ENCODE measurements around the gene CNGA1.
"Not testable (repeated sequence)": the region's sequence is repeated elsewhere in the genome, so short reads cannot be mapped to it uniquely, and the experiment has no call there.

Gene CNGA1

GRCh38 chr4:47972721-47973120 is 43.8 kb downstream of the CNGA1 start:
- DNase-seq, result no peak

- DNase-seq, result peak in 1 of 51 donors; percentile 2
Observed at GRCh38 chr4:47972181-47972580, 44.3 kb downstream of the CNGA1 start.

- no peak for DNase-seq
Observed at GRCh38 chr4:47968847-47969246, 47.6 kb downstream of the CNGA1 start.

- DNase-seq, result no peak
Observed at GRCh38 chr4:47954677-47955076, 61.8 kb downstream of the CNGA1 start.

GRCh38 chr4:47954245-47954644 is 62.2 kb downstream of the CNGA1 start:
- no peak for DNase-seq

GRCh38 chr4:47945930-47946726 is 70.4 kb downstream of the CNGA1 start:
- DNase-seq, result no peak

- DNase-seq, result no peak
Observed at GRCh38 chr4:47942081-47942819, 74.2 kb downstream of the CNGA1 start.

GRCh38 chr4:47939456-47939855 is 77.0 kb downstream of the CNGA1 start:
- no peak for DNase-seq

GRCh38 chr4:47936336-47936735 is 80.1 kb downstream of the CNGA1 start:
- DNase-seq, result no peak

GRCh38 chr4:47933840-47934239 is 82.6 kb downstream of the CNGA1 start:
- peak in 1 of 51 donors; percentile 17 for DNase-seq

GRCh38 chr4:47930971-47931804 is 85.3 kb downstream of the CNGA1 start:
- DNase-seq, result no peak

GRCh38 chr4:47929682-47930201 is 86.7 kb downstream of the CNGA1 start:
- no peak for DNase-seq

- peak in 38 of 51 donors; percentile 0 to 54 (median 18) for DNase-seq
Observed at GRCh38 chr4:47926667-47927258, 89.7 kb downstream of the CNGA1 start.

GRCh38 chr4:47923261-47923608 is 93.2 kb downstream of the CNGA1 start:
- not testable (repeated sequence) for DNase-seq

GRCh38 chr4:47922436-47923260 is 93.8 kb downstream of the CNGA1 start:
- not testable (repeated sequence) for DNase-seq

- DNase-seq, result not testable (repeated sequence)
Observed at GRCh38 chr4:47917163-47917562, 99.3 kb downstream of the CNGA1 start.

GRCh38 chr4:47915378-47915777 is 101.1 kb downstream of the CNGA1 start:
- DNase-seq, result no peak

GRCh38 chr4:47914926-47915237 is 101.6 kb downstream of the CNGA1 start:
- no peak for DNase-seq

GRCh38 chr4:47914220-47914925 is 102.1 kb downstream of the CNGA1 start, which contains the start of gene NFXL1:
NFXL1 (minus strand) TSS chr4:47914583; CDS start chr4:47914203, 380 bp downstream.
- DNase-seq, result peak; percentile 82 to 98 (median 96)

- DNase-seq, result peak in 34 of 51 donors; percentile 3 to 62 (median 32)
Observed at GRCh38 chr4:47913861-47914219, 102.6 kb downstream of the CNGA1 start.

All from hypothalamus (tissue), 51 donors.